Cerebellar nuclear complex (tissue), 1 donor: ENCODE results near the gene CENPA.
"Not testable (repeated sequence)": the region's sequence is repeated elsewhere in the genome, so short reads cannot be mapped to it uniquely, and the experiment has no call there.

Experiments used
- DNase-seq, 2 experiments: peaks; one replicate each; lab custom pipeline; 2025; lab: John Stamatoyannopoulos, UW

CENPA gene

GRCh38 chr2:26760991-26761390, 24.9 kb upstream of the CENPA start:
- DNase-seq = not testable (repeated sequence)

- DNase-seq = no peak
Observed at GRCh38 chr2:26763019-26763418, 22.8 kb upstream of the CENPA start.

GRCh38 chr2:26764078-26764887, 21.6 kb upstream of the CENPA start, which contains the start of gene SLC35F6:
Gene SLC35F6, plus strand, starts transcription at chr2:26764284. Its CDS starts 66 bp downstream, at chr2:26764350.
- DNase-seq = peak in 1 of 2 experiments; percentile 18

GRCh38 chr2:26764906-26765305, 20.9 kb upstream of the CENPA start:
- no peak for DNase-seq

- DNase-seq = no peak
Observed at GRCh38 chr2:26765475-26766200, 20.2 kb upstream of the CENPA start.

- DNase-seq = no peak
Observed at GRCh38 chr2:26767129-26767528, 18.7 kb upstream of the CENPA start.

GRCh38 chr2:26767894-26768487, 17.9 kb upstream of the CENPA start:
- no peak for DNase-seq

GRCh38 chr2:26768759-26769088, 17.1 kb upstream of the CENPA start:
- DNase-seq = no peak

- DNase-seq = no peak
Observed at GRCh38 chr2:26769089-26769761, 16.6 kb upstream of the CENPA start.

- DNase-seq = no peak
Observed at GRCh38 chr2:26770986-26771586, 14.8 kb upstream of the CENPA start.

- DNase-seq = peak in 1 of 2 experiments; percentile 61
Observed at GRCh38 chr2:26772064-26773001, 13.5 kb upstream of the CENPA start.

GRCh38 chr2:26776195-26776800, 9.6 kb upstream of the CENPA start:
- no peak for DNase-seq

GRCh38 chr2:26778098-26778497, 7.8 kb upstream of the CENPA start:
- DNase-seq = no peak

GRCh38 chr2:26778507-26778906, 7.3 kb upstream of the CENPA start:
- DNase-seq = no peak

GRCh38 chr2:26780203-26780760, 5.6 kb upstream of the CENPA start:
- DNase-seq = no peak

GRCh38 chr2:26782876-26783704, 2.8 kb upstream of the CENPA start:
- no peak for DNase-seq

GRCh38 chr2:26784570-26785234, 1.2 kb upstream of the CENPA start:
- no peak for DNase-seq

GRCh38 chr2:26786207-26787028, 562 bp downstream of the CENPA start:
- no peak for DNase-seq
